Epidermal melanocyte (primary cell): ENCODE results near the gene KAZN.

Source experiments
- DNase-seq: peaks from one replicate; pipeline ENCODE4 v3.0.0; 2011; ENCODE audit warnings: low spot score; ENCODE audit not compliant: insufficient read length

KAZN gene

GRCh38 chr1:14585728-14586127 lies 12.8 kb upstream of the KAZN start:
- DNase-seq = no peak

- no peak for DNase-seq
Measured at GRCh38 chr1:14590411-14591180, 7.9 kb upstream of the KAZN start.

- no peak for DNase-seq
Measured at GRCh38 chr1:14591600-14591999, 6.9 kb upstream of the KAZN start.

- no peak for DNase-seq
Measured at GRCh38 chr1:14592004-14592631, 6.4 kb upstream of the KAZN start.

- DNase-seq = no peak
Measured at GRCh38 chr1:14593302-14593701, 5.2 kb upstream of the KAZN start.

GRCh38 chr1:14594045-14594444 lies 4.4 kb upstream of the KAZN start:
- no peak for DNase-seq

- DNase-seq = no peak
Measured at GRCh38 chr1:14596591-14596990, 1.9 kb upstream of the KAZN start.

GRCh38 chr1:14597343-14598006 lies 1.0 kb upstream of the KAZN start:
- DNase-seq = no peak

GRCh38 chr1:14598007-14598497 lies 433 bp upstream of the KAZN start:
- DNase-seq = no peak

GRCh38 chr1:14599183-14599791 lies 802 bp downstream of the KAZN start:
- DNase-seq = no peak

GRCh38 chr1:14599800-14600199 lies 1.3 kb downstream of the KAZN start:
- no peak for DNase-seq

GRCh38 chr1:14600405-14601112 lies 2.1 kb downstream of the KAZN start:
- no peak for DNase-seq

GRCh38 chr1:14602136-14602535 lies 3.7 kb downstream of the KAZN start:
- DNase-seq = no peak

- DNase-seq = no peak
Measured at GRCh38 chr1:14603645-14604044, 5.2 kb downstream of the KAZN start.

- no peak for DNase-seq
Measured at GRCh38 chr1:14604414-14604813, 5.9 kb downstream of the KAZN start.

GRCh38 chr1:14605945-14606344 lies 7.5 kb downstream of the KAZN start:
- DNase-seq = no peak

- no peak for DNase-seq
Measured at GRCh38 chr1:14606632-14607031, 8.1 kb downstream of the KAZN start.

GRCh38 chr1:14607295-14607694 lies 8.8 kb downstream of the KAZN start:
- DNase-seq = no peak

GRCh38 chr1:14608308-14608707 lies 9.8 kb downstream of the KAZN start:
- DNase-seq = no peak

- no peak for DNase-seq
Measured at GRCh38 chr1:14610761-14611160, 12.3 kb downstream of the KAZN start.

- no peak for DNase-seq
Measured at GRCh38 chr1:14611792-14612191, 13.3 kb downstream of the KAZN start.
